Measurements from ENCODE around the gene TJP1. TPM values are rescaled to one million over a fixed set of nuclear protein-coding genes. Genes with fewer than 3 reads are reported as not detected.

TJP1 gene
- total and polyA plus RNA-seq, 9 of the 15 experiments (the other 6 are each of a cell fraction or from before 2014, with no cell fraction given), result 9.1 to 39.3 (median 28.0) TPM

DNA sequence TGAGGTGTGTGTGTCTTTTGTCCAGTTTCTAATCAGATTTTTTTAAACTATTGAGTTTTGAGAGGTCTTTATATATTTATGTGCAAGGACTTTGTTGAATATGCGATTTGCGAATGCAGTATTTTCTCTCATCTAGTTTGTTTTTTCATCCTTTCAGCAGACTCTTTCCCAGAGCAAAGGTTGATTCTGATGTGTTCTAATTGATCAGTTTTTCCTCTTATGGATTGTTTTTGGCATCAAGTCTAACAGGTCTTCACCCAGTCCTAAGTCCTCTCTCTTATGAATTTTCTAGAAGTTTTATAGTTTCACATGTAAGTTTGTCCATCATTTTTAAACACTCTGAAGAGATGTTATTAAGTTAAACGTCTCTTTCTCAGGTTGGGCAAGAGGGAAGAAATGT, 17.8 kb upstream of the TJP1 start:
- Histone ChIP-seq H2AFZ (ENCODE audit: low read depth, low read length) (no peak overlapping the region), H3K4me1 (replicated peaks in 1 of 2; ENCODE audit: control insufficient read depth in 2 of 2, insufficient read depth in 2 of 2, low read length in 2 of 2) (no peaks in the 10 kb centered on the region; a peak in 2 of 5 replicates), H3K27me3 (ENCODE audit: control insufficient read depth in 2 of 2, insufficient read depth in 2 of 2, low read length in 2 of 2) (peaks cover 21 to 42% of the 10 kb centered on the region in 2 experiments), H3K79me2 (ENCODE audit: control insufficient read depth, insufficient read depth, low read length) (no peaks in the 10 kb centered on the region), H3K4me2 (ENCODE audit: insufficient read depth, low read length) (no peak overlapping the region), H3K9ac (ENCODE audit: insufficient read depth in 1 of 2, low read depth in 2 of 2, low read length in 2 of 2) (no peak overlapping the region), H4K20me1 (replicated peaks; ENCODE audit: control insufficient read depth, insufficient read depth, low read length) (no peaks in the 10 kb centered on the region), H3K4me3 (no peak overlapping the region), H3K27ac (ENCODE audit: extremely low read depth, low read depth, low read length) (no peak overlapping the region), H3K9me1 (ENCODE audit: control insufficient read depth, insufficient read depth, low read length) (no peaks in the 10 kb centered on the region), H3K9me3 (replicated peaks; ENCODE audit: control insufficient read depth, insufficient read depth, low read depth, low read length) (no peaks in the 10 kb centered on the region), H3K36me3 (ENCODE audit: control insufficient read depth, insufficient read depth, low read length) (no peaks in the 10 kb centered on the region)
- BruUV-seq (replicated peaks), result no TSS peak
- in situ Hi-C loops (cut with MboI), result no loop called here
- TF ChIP-seq FOXA3 (CRISPR knock-in tag; conservative IDR thresholded peaks at IDR 0.05 in 1 of 2, IDR thresholded peaks at IDR 0.05 in 1 of 2), result no peak
- no peak for TF ChIP-seq ZFPM2 (CRISPR knock-in tag; IDR thresholded peaks at IDR 0.05)
- TF ChIP-seq ZNF347 (CRISPR knock-in tag; IDR thresholded peaks at IDR 0.05; ENCODE audit: low read depth), result no peak
- TF ChIP-seq CCNT2 (IDR thresholded peaks at IDR 0.05; ENCODE audit: borderline replicate concordance, extremely low read depth, insufficient read length, low read depth, low read length), result no peak
- TF ChIP-seq SMARCB1 (IDR thresholded peaks at IDR 0.05; ENCODE audit: insufficient read length, low read depth), result no peak
- no peak for TF ChIP-seq ARID1B (IDR thresholded peaks at IDR 0.05)
- TF ChIP-seq, protein P1, sequence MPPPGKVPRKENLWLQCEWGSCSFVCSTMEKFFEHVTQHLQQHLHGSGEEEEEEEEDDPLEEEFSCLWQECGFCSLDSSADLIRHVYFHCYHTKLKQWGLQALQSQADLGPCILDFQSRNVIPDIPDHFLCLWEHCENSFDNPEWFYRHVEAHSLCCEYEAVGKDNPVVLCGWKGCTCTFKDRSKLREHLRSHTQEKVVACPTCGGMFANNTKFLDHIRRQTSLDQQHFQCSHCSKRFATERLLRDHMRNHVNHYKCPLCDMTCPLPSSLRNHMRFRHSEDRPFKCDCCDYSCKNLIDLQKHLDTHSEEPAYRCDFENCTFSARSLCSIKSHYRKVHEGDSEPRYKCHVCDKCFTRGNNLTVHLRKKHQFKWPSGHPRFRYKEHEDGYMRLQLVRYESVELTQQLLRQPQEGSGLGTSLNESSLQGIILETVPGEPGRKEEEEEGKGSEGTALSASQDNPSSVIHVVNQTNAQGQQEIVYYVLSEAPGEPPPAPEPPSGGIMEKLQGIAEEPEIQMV (tag; conservative IDR thresholded peaks at IDR 0.05; ENCODE audit: low read depth), result no peak
- no peak for TF ChIP-seq YY1 (IDR thresholded peaks at IDR 0.05; ENCODE audit: borderline replicate concordance in 1 of 3, control insufficient read depth in 1 of 3, extremely low read depth in 1 of 3, insufficient read depth in 3 of 3, insufficient read length in 1 of 3, insufficient replicate concordance in 2 of 3, low read depth in 1 of 3, low read length in 2 of 3)
- TF ChIP-seq, protein P2, sequence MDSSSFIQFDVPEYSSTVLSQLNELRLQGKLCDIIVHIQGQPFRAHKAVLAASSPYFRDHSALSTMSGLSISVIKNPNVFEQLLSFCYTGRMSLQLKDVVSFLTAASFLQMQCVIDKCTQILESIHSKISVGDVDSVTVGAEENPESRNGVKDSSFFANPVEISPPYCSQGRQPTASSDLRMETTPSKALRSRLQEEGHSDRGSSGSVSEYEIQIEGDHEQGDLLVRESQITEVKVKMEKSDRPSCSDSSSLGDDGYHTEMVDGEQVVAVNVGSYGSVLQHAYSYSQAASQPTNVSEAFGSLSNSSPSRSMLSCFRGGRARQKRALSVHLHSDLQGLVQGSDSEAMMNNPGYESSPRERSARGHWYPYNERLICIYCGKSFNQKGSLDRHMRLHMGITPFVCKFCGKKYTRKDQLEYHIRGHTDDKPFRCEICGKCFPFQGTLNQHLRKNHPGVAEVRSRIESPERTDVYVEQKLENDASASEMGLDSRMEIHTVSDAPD (CRISPR knock-in tag; IDR thresholded peaks at IDR 0.05), result no peak
- TF ChIP-seq HMG20B (CRISPR knock-in tag; IDR thresholded peaks at IDR 0.05), result no peak
- TF ChIP-seq MTA3 (IDR thresholded peaks at IDR 0.05; ENCODE audit: borderline replicate concordance), result no peak
- TF ChIP-seq SNRNP70 (optimal IDR thresholded peaks at IDR 0.05; ENCODE audit: low read depth, low read length), result no peak
- no peak for TF ChIP-seq ELF1 (tag; IDR thresholded peaks at IDR 0.05)
- no peak for TF ChIP-seq ZNF253 (CRISPR knock-in tag; conservative IDR thresholded peaks at IDR 0.05)
- TF ChIP-seq, protein P3, sequence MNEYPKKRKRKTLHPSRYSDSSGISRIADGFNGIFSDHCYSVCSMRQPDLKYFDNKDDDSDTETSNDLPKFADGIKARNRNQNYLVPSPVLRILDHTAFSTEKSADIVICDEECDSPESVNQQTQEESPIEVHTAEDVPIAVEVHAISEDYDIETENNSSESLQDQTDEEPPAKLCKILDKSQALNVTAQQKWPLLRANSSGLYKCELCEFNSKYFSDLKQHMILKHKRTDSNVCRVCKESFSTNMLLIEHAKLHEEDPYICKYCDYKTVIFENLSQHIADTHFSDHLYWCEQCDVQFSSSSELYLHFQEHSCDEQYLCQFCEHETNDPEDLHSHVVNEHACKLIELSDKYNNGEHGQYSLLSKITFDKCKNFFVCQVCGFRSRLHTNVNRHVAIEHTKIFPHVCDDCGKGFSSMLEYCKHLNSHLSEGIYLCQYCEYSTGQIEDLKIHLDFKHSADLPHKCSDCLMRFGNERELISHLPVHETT (CRISPR knock-in tag; conservative IDR thresholded peaks at IDR 0.05 in 1 of 2, IDR thresholded peaks at IDR 0.05 in 1 of 2), result no peak
- no peak for TF ChIP-seq CREB1 (IDR thresholded peaks at IDR 0.05)
- TF ChIP-seq CREB1 (CRISPR knock-in tag; IDR thresholded peaks at IDR 0.05), result no peak
- CTCF ChIA-PET (ENCODE audit: low intra/inter-chr PET ratio), result no interaction called here
- WGBS (ENCODE audit: insufficient coverage, low coverage, missing lambda C conversion rate), result 0% methylated on average over 3 of the region's 3 CpGs
- DNase-seq (ENCODE audit: extremely low read depth in 1 of 4, low spot score in 3 of 4) (no peak), ATAC-seq (no peak), FAIRE-seq (no peak)
- intact Hi-C loops (cut with micrococcal nuclease), result no loop called here
- POLR2A ChIA-PET, result no interaction called here
